Measurements from ENCODE around the gene ZNF280C.

The ZNF280C gene

GRCh38 chrX:130212371-130212770 lies 56.3 kb downstream of the ZNF280C start:
- H3K9ac ChIP-seq (ENCODE audit: low read length), result no peak overlapping the region

GRCh38 chrX:130211415-130212186 lies 57.1 kb downstream of the ZNF280C start:
- no peaks in the 10 kb centered on the region for H3K9me3 ChIP-seq (ENCODE audit: control insufficient read depth, low read length)
- DNase-seq (ENCODE audit: low read depth), result no peak
- H3K9ac ChIP-seq (ENCODE audit: low read length), result no peak overlapping the region
- H3K27me3 ChIP-seq (replicated peaks; ENCODE audit: control insufficient read depth, insufficient read depth, low read length), result no peaks in the 10 kb centered on the region
- H3K4me3 ChIP-seq (ENCODE audit: low read length), result no peak overlapping the region
- peaks cover 14% of the 10 kb centered on the region for H3K36me3 ChIP-seq (ENCODE audit: control insufficient read depth, insufficient read depth, low read length, severe bottlenecking)
- no peaks in the 10 kb centered on the region for H3K4me1 ChIP-seq (ENCODE audit: control insufficient read depth, insufficient read depth, low read length)

More at GRCh38 chrX:130212371-130212770, 56.3 kb downstream of the ZNF280C start:
- no peaks in the 10 kb centered on the region for H3K9me3 ChIP-seq (ENCODE audit: control insufficient read depth, low read length)
- peaks cover 14% of the 10 kb centered on the region for H3K36me3 ChIP-seq (ENCODE audit: control insufficient read depth, insufficient read depth, low read length, severe bottlenecking)
- H3K27me3 ChIP-seq (replicated peaks; ENCODE audit: control insufficient read depth, insufficient read depth, low read length), result no peaks in the 10 kb centered on the region
- DNase-seq (ENCODE audit: low read depth), result no peak
- no peak overlapping the region for H3K4me3 ChIP-seq (ENCODE audit: low read length)
- H3K4me1 ChIP-seq (ENCODE audit: control insufficient read depth, insufficient read depth, low read length), result no peaks in the 10 kb centered on the region

GRCh38 chrX:130204647-130205046 lies 64.1 kb downstream of the ZNF280C start:
- Histone ChIP-seq H3K4me3 (ENCODE audit: low read length) (no peak overlapping the region), H3K4me1 (ENCODE audit: control insufficient read depth, insufficient read depth, low read length) (no peaks in the 10 kb centered on the region), H3K27me3 (replicated peaks; ENCODE audit: control insufficient read depth, insufficient read depth, low read length) (peaks cover 7% of the 10 kb centered on the region), H3K9me3 (ENCODE audit: control insufficient read depth, low read length) (no peaks in the 10 kb centered on the region), H3K9ac (ENCODE audit: low read length) (no peak overlapping the region), H3K36me3 (ENCODE audit: control insufficient read depth, insufficient read depth, low read length, severe bottlenecking) (peaks cover 10% of the 10 kb centered on the region)
- DNase-seq (ENCODE audit: low read depth), result no peak

DNA sequence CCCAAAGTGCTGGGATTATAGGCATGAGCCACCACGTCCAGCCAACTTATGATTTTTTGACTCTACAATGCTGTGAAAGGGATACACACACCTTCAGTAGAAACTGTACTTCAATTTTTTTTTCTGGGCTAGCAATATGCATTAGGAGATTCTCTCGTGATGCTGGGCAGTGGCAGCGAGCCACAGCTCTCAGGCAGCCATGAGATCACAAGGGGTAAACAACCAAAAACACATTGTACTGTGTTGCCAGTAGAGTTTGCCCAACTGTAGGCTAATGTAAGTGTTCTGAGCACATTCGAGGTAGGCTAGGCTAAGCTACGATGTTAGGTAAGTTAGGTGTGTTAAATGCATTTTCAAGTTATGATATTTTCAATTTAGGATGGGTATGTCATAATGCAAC lies 71.2 kb downstream of the ZNF280C start:
- H3K9me3 ChIP-seq (ENCODE audit: control insufficient read depth, low read length), result no peaks in the 10 kb centered on the region
- H3K4me3 ChIP-seq (ENCODE audit: low read length), result no peak overlapping the region
- peaks cover 13% of the 10 kb centered on the region for H3K27me3 ChIP-seq (replicated peaks; ENCODE audit: control insufficient read depth, insufficient read depth, low read length)
- no peak for DNase-seq (ENCODE audit: low read depth)
- H3K9ac ChIP-seq (ENCODE audit: low read length), result no peak overlapping the region
- no peaks in the 10 kb centered on the region for H3K4me1 ChIP-seq (ENCODE audit: control insufficient read depth, insufficient read depth, low read length)
- H3K36me3 ChIP-seq (ENCODE audit: control insufficient read depth, insufficient read depth, low read length, severe bottlenecking), result no peaks in the 10 kb centered on the region

DNA sequence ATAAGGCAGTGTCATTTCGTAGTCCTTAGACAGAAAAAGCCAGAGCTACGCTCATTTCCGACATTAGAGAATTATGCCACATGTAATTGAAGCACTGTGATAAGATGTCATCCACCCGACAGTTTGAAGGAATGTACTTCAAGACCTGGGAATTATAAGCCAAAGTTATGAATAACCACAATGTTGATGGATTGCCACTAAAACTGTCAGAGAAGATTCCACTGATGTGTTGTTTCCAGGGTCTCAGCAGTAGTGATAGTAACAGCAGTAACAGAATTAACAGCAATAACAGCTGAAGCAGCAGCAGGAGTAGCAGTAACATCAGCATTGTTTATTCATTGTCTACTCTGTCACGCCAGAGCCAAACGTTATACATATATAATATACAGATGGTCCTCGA lies 72.2 kb downstream of the ZNF280C start:
- Histone ChIP-seq H3K4me3 (ENCODE audit: low read length) (no peak overlapping the region), H3K36me3 (ENCODE audit: control insufficient read depth, insufficient read depth, low read length, severe bottlenecking) (no peaks in the 10 kb centered on the region), H3K9ac (ENCODE audit: low read length) (no peak overlapping the region), H3K27me3 (replicated peaks; ENCODE audit: control insufficient read depth, insufficient read depth, low read length) (peaks cover 12% of the 10 kb centered on the region), H3K4me1 (ENCODE audit: control insufficient read depth, insufficient read depth, low read length) (no peaks in the 10 kb centered on the region), H3K9me3 (ENCODE audit: control insufficient read depth, low read length) (no peaks in the 10 kb centered on the region)
- no peak for DNase-seq (ENCODE audit: low read depth)

DNA sequence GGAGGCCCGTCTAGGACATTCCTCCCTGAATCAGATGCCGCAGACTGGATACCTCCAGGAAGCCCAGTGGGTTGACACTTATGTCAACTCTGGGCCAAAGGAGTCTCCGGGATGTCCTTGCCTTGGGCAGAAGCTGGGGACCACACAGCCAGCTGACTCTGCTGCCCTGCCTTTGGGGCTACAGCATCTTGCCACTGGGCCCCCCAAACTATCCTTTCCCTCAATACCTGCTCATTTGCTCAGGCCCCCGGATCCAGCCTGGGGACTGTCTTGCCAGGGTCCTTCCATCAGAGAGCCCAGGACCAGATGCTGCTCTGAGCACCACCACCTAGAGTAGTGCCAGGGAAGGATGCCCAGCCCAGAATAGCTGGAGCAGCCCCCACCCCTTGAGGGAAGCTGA lies 77.9 kb downstream of the ZNF280C start:
- no peaks in the 10 kb centered on the region for H3K36me3 ChIP-seq (ENCODE audit: control insufficient read depth, insufficient read depth, low read length, severe bottlenecking)
- no peaks in the 10 kb centered on the region for H3K9me3 ChIP-seq (ENCODE audit: control insufficient read depth, low read length)
- peaks cover 17% of the 10 kb centered on the region for H3K27me3 ChIP-seq (replicated peaks; ENCODE audit: control insufficient read depth, insufficient read depth, low read length)
- no peak for DNase-seq (ENCODE audit: low read depth)
- H3K9ac ChIP-seq (ENCODE audit: low read length), result no peak overlapping the region
- no peak overlapping the region for H3K4me3 ChIP-seq (ENCODE audit: low read length)
- H3K4me1 ChIP-seq (ENCODE audit: control insufficient read depth, insufficient read depth, low read length), result no peaks in the 10 kb centered on the region

GRCh38 chrX:130186651-130187050 lies 82.0 kb downstream of the ZNF280C start:
- no peak for DNase-seq (ENCODE audit: low read depth)
- Histone ChIP-seq H3K4me1 (ENCODE audit: control insufficient read depth, insufficient read depth, low read length) (no peaks in the 10 kb centered on the region), H3K9me3 (ENCODE audit: control insufficient read depth, low read length) (no peaks in the 10 kb centered on the region), H3K27me3 (replicated peaks; ENCODE audit: control insufficient read depth, insufficient read depth, low read length) (peaks cover 14% of the 10 kb centered on the region), H3K36me3 (ENCODE audit: control insufficient read depth, insufficient read depth, low read length, severe bottlenecking) (no peaks in the 10 kb centered on the region), H3K9ac (ENCODE audit: low read length) (no peak overlapping the region), H3K4me3 (ENCODE audit: low read length) (no peak overlapping the region)

DNA sequence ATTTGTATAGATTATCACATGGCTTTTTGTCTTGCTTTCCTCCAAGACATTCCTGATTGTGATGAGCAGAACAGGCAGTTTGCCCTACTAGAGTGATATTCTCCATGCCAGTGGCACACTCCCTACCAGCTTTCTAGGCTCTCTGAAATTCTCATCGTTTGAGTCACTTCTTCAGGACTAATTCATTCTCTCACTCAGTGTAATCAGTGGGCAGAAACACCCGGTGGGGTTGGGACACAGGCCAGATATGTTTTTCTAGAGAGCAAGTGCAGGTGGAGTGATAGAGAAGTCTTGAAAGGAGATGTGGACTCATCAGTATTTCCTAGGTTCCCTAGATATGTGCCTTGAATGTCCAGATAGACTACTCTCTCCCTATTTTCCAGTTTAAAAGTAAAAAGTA lies 83.8 kb downstream of the ZNF280C start:
- DNase-seq (ENCODE audit: low read depth), result no peak
- Histone ChIP-seq H3K36me3 (ENCODE audit: control insufficient read depth, insufficient read depth, low read length, severe bottlenecking) (no peaks in the 10 kb centered on the region), H3K9ac (ENCODE audit: low read length) (no peak overlapping the region), H3K4me1 (ENCODE audit: control insufficient read depth, insufficient read depth, low read length) (no peaks in the 10 kb centered on the region), H3K27me3 (replicated peaks; ENCODE audit: control insufficient read depth, insufficient read depth, low read length) (peaks cover 10% of the 10 kb centered on the region), H3K4me3 (ENCODE audit: low read length) (no peak overlapping the region), H3K9me3 (ENCODE audit: control insufficient read depth, low read length) (no peaks in the 10 kb centered on the region)

DNA sequence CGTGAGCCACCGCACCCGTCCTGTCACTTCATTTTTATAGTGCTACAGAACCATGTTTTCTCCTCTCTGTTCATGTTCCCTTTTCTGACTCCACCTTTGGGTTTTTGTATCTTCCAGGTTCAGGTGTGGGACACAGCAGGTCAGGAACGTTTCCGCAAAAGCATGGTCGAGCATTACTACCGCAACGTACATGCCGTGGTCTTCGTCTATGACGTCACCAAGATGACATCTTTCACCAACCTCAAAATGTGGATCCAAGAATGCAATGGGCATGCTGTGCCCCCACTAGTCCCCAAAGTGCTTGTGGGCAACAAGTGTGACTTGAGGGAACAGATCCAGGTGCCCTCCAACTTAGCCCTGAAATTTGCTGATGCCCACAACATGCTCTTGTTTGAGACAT lies 84.5 kb downstream of the ZNF280C start:
- no peaks in the 10 kb centered on the region for H3K36me3 ChIP-seq (ENCODE audit: control insufficient read depth, insufficient read depth, low read length, severe bottlenecking)
- no peak for DNase-seq (ENCODE audit: low read depth)
- H3K9me3 ChIP-seq (ENCODE audit: control insufficient read depth, low read length), result no peaks in the 10 kb centered on the region
- H3K4me1 ChIP-seq (ENCODE audit: control insufficient read depth, insufficient read depth, low read length), result no peaks in the 10 kb centered on the region
- no peak overlapping the region for H3K9ac ChIP-seq (ENCODE audit: low read length)
- peaks cover 10% of the 10 kb centered on the region for H3K27me3 ChIP-seq (replicated peaks; ENCODE audit: control insufficient read depth, insufficient read depth, low read length)
- no peak overlapping the region for H3K4me3 ChIP-seq (ENCODE audit: low read length)

- no peaks in the 10 kb centered on the region for H3K36me3 ChIP-seq (ENCODE audit: control insufficient read depth, insufficient read depth, low read length, severe bottlenecking)
- H3K4me1 ChIP-seq (ENCODE audit: control insufficient read depth, insufficient read depth, low read length), result peaks cover 1% of the 10 kb centered on the region
- no peak for DNase-seq (ENCODE audit: low read depth)
- no peak overlapping the region for H3K4me3 ChIP-seq (ENCODE audit: low read length)
- no peaks in the 10 kb centered on the region for H3K9me3 ChIP-seq (ENCODE audit: control insufficient read depth, low read length)
- H3K9ac ChIP-seq (ENCODE audit: low read length), result no peak overlapping the region
- H3K27me3 ChIP-seq (replicated peaks; ENCODE audit: control insufficient read depth, insufficient read depth, low read length), result peaks cover under 1% of the 10 kb centered on the region
Observed at GRCh38 chrX:130179579-130180215, 89.0 kb downstream of the ZNF280C start.

DNA sequence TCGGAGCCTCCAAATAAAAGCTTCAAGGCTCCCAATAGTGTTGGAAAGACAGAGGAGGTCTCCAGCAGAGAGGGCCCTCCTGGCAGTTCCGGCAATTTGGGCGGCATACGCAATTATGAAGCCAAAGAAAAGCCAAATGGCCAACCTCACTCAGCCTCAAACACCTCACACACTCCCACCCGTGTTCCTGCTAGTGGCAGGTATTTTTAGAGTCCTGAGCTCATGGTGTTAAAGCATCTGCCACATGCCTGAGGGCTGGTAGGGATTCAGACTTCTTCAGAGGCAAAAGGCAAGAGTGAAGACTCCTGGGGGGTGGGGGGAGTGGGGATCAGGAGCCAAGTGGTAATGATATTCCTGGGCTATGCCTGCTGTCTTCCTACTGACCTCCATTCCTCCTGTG lies 89.5 kb downstream of the ZNF280C start:
- DNase-seq (ENCODE audit: low read depth), result no peak
- Histone ChIP-seq H3K4me3 (ENCODE audit: low read length) (no peak overlapping the region), H3K9ac (ENCODE audit: low read length) (no peak overlapping the region), H3K27me3 (replicated peaks; ENCODE audit: control insufficient read depth, insufficient read depth, low read length) (peaks cover 2% of the 10 kb centered on the region), H3K9me3 (ENCODE audit: control insufficient read depth, low read length) (no peaks in the 10 kb centered on the region), H3K4me1 (ENCODE audit: control insufficient read depth, insufficient read depth, low read length) (peaks cover 6% of the 10 kb centered on the region), H3K36me3 (ENCODE audit: control insufficient read depth, insufficient read depth, low read length, severe bottlenecking) (no peaks in the 10 kb centered on the region)

Data from adipocyte (in vitro differentiated cells).